Thyroid gland (tissue), 4 donors: ENCODE measurements around the gene SIX1. TPM values are rescaled to one million over a fixed set of nuclear protein-coding genes. Genes with fewer than 3 reads are reported as not detected.

ENCODE experiments used
- DNase-seq, 2 donors: peaks; one replicate each; pipeline ENCODE4 v3.0.0-alpha.2; 2019
- H3K27ac ChIP-seq, 3 donors: fragments of 200-600 bp; sonication (generic); 1 replicate in 2 of 3; 2 replicates in 1 of 3; pipeline ENCODE4 v1.5.1; 2016 to 2019; ENCODE audit warnings: mild to moderate bottlenecking in 1 of 3, moderate library complexity in 1 of 3
- H3K27me3 ChIP-seq: fragments of 200-600 bp; sonication (generic); one replicate; pipeline ENCODE4 v1.5.1; 2019
- H3K36me3 ChIP-seq, 2 donors: fragments of 200-600 bp; sonication (generic); one replicate each; pipeline ENCODE4 v1.5.1; 2016 to 2019
- H3K4me1 ChIP-seq, 2 donors: fragments of 200-600 bp; sonication (generic); one replicate each; pipeline ENCODE4 v1.5.1; 2017 to 2019
- H3K4me3 ChIP-seq, 3 donors: fragments of 200-600 bp; sonication (generic); replicated peaks in 1 of 3; 1 replicate in 2 of 3; 2 replicates in 1 of 3; pipeline ENCODE4 v1.5.1; 2016; ENCODE audit warnings: mild to moderate bottlenecking in 1 of 3
- H3K9me3 ChIP-seq: fragments of 200-600 bp; sonication (generic); one replicate; pipeline ENCODE4 v1.5.1; 2017
- CTCF ChIP-seq, 6 experiments: fragments of 200-600 bp in 3 of 6; fragments of 450-650 bp in 3 of 6; sonication (generic) in 3 of 6; IDR thresholded peaks; one replicate each; pipeline ENCODE4 v1.5.1; 2016 to 2019; ENCODE audit warnings: antibody characterized with exemption in 6 of 6, mild to moderate bottlenecking in 2 of 6, inconsistent platforms in 1 of 6, moderate library complexity in 1 of 6
- POLR2A ChIP-seq, 2 donors: fragments of 450-650 bp; IDR thresholded peaks; one replicate each; pipeline ENCODE4 v1.6.1; 2017; ENCODE audit warnings: antibody characterized with exemption in 2 of 2, mild to moderate bottlenecking in 2 of 2, moderate library complexity in 1 of 2
- WGBS, 2 donors: methylation state at CpG; one replicate each; pipeline ENCODE4 v1.1.5; 2017; 5-methylcytosine and 5-hydroxymethylcytosine counted together
- intact Hi-C: fragments of 100-400 bp; cut with DNase I; formaldehyde crosslinking; loops from one replicate; pipeline ENCODE4 v1.15.1; 2023
- total RNA-seq, 4 donors: library from RNA; depleted of rRNA; stranded (reverse); fragments of >200 nt; gene quantifications; one replicate each; pipeline ENCODE4 v1.2.3, GENCODE V29; 2016

Gene SIX1
- total RNA-seq, 4 donors from 2014 or later: 2.1 to 3.6 (median 2.7) TPM

GRCh38 chr14:60652674-60653651 is 3.7 kb upstream of the SIX1 start:
- WGBS, 2 donors: 16 to 20% methylated on average over 40 to 49 of the region's 50 CpGs
- Histone ChIP-seq H3K27ac (no peak overlapping the region), H3K36me3 (no peaks in the 10 kb centered on the region), H3K4me3 (no peak overlapping the region), H3K9me3 (no peaks in the 10 kb centered on the region), H3K27me3 (peaks cover 60% of the 10 kb centered on the region), H3K4me1 (peaks cover 22 to 49% of the 10 kb centered on the region in 2 donors)
- intact Hi-C loops: no loop called here
- TF ChIP-seq CTCF (IDR thresholded peaks at IDR 0.05): no peak
- no peak for TF ChIP-seq POLR2A (IDR thresholded peaks at IDR 0.05)
- DNase-seq: no peak

GRCh38 chr14:60651796-60652673 is 2.8 kb upstream of the SIX1 start:
- DNase-seq: no peak
- no peaks in the 10 kb centered on the region for H3K36me3 ChIP-seq
- no peak overlapping the region for H3K4me3 ChIP-seq
- H3K4me1 ChIP-seq: peaks cover 23 to 53% of the 10 kb centered on the region in 2 donors
- intact Hi-C loops: no loop called here
- no peak overlapping the region for H3K27ac ChIP-seq
- H3K9me3 ChIP-seq: no peaks in the 10 kb centered on the region
- peaks cover 64% of the 10 kb centered on the region for H3K27me3 ChIP-seq
- TF ChIP-seq POLR2A (IDR thresholded peaks at IDR 0.05): no peak
- TF ChIP-seq CTCF (IDR thresholded peaks at IDR 0.05): no peak
- 17 to 28% methylated on average over 37 to 38 of the region's 38 CpGs for WGBS, 2 donors

- Histone ChIP-seq H3K9me3 (no peaks in the 10 kb centered on the region), H3K27me3 (peaks cover 67% of the 10 kb centered on the region), H3K27ac (no peak overlapping the region), H3K4me1 (peaks cover 23 to 47% of the 10 kb centered on the region in 2 donors), H3K36me3 (no peaks in the 10 kb centered on the region), H3K4me3 (no peak overlapping the region)
- no peak for DNase-seq
- no peak for TF ChIP-seq CTCF (IDR thresholded peaks at IDR 0.05)
- no peak for TF ChIP-seq POLR2A (IDR thresholded peaks at IDR 0.05)
- intact Hi-C loops: no loop called here
- WGBS, 2 donors: 19 to 24% methylated on average over 5 of the region's 5 CpGs
Measured at GRCh38 chr14:60651086-60651795, 2.0 kb upstream of the SIX1 start.

DNA sequence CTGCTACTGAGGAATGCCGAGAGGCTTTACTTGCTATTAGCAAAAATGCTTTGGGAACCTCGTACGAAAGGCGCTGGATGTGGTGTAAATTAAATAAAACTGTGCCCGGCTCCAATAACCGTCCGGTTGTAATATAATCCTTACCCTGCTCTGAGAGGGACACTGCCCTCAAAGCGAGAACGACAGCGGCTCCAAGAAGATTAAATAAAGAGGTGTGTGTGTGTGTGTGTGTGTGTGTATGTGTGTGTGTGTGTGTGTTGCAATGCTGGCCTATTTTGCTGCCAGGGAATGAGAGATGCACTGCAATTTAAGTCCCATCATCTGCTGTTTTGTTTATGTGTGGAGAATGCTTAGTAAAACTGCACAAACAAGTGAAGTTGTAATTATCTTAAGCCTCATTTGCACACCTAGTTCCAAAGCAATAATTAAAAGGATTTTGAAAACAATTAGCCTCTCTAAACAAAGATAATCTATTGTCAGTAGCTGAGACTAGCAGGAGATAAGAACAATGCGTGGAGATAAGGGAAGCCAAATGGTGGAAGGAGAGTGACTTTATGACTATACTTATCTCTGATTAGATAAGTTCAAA is 1.2 kb upstream of the SIX1 start:
- peaks cover 68% of the 10 kb centered on the region for H3K27me3 ChIP-seq
- no peak for DNase-seq
- H3K36me3 ChIP-seq: no peaks in the 10 kb centered on the region
- peaks cover 23 to 46% of the 10 kb centered on the region in 2 donors for H3K4me1 ChIP-seq
- TF ChIP-seq CTCF (IDR thresholded peaks at IDR 0.05): no peak
- no peak for TF ChIP-seq POLR2A (IDR thresholded peaks at IDR 0.05)
- WGBS, 2 donors: 13 to 17% methylated on average over 11 of the region's 11 CpGs
- intact Hi-C loops: no loop called here
- no peaks in the 10 kb centered on the region for H3K9me3 ChIP-seq
- H3K4me3 ChIP-seq: no peak overlapping the region
- no peak overlapping the region for H3K27ac ChIP-seq
